Measurements from ENCODE around the gene PKNOX2. TPM values are rescaled to one million over a fixed set of nuclear protein-coding genes. Genes with fewer than 3 reads are reported as not detected.
"Not testable (repeated sequence)": the region's sequence is repeated elsewhere in the genome, so short reads cannot be mapped to it uniquely, and the experiment has no call there.

PKNOX2 gene
- total RNA-seq, 2 experiments from 2014 or later, result not detected

DNA sequence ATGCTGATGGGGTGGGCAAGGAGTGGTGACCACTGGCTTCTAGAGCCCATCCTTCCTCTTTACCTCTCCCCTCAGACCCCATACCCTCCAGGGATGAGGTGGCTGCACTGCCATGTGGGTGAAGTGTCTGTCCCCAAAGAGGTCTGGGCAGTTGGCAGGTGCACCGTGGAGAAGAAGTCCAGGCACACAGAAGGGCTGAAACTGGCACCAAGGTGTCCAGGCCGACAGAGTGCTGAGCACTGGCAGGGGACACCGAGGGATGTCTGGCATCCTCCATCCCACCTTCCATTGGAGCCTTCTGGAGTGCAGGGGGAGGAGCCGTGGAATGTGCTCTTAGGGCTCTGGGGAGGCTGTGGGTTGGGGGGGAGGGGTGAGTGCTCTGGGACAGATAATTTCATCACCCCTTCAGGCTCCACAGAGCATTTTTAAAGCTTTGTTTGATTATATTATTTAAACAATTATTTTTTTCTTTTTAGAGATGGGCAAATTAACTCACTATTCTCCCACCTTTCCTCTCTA is 37.9 kb downstream of the PKNOX2 start:
- no peak for DNase-seq
- POLR2A ChIA-PET, result no interaction called here
- no peaks in the 10 kb centered on the region for H3K4me1 Mint-ChIP-seq
- H3K9me3 Mint-ChIP-seq, result no peaks in the 10 kb centered on the region
- peaks cover 2% of the 10 kb centered on the region for H3K27me3 Mint-ChIP-seq
- H3K27ac Mint-ChIP-seq, result no peak overlapping the region
- no peaks in the 10 kb centered on the region for H3K36me3 Mint-ChIP-seq (ENCODE audit: low read depth)
- no peak overlapping the region for H3K4me3 Mint-ChIP-seq
- CTCF ChIA-PET, result no interaction called here

DNA sequence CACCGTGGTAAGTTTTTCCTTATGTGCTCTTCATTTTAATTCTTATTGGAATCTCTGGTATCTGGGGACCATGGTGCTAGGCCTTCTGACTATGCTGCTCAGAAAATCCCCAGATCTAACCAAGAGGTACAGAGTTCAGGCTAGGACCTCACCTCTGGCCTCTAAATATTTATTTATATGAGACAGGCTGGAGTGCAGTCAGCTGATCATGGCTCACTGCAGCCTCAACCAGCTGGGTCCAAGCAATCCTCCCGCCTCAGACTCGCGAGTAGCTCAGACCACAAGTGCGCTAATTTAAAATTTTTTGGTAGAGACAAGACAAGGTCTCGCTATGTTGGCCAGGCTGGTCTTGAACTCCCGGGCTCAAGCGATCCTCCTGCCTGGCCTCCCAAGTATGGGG is 38.4 kb downstream of the PKNOX2 start:
- Mint-ChIP-seq H3K27ac (no peak overlapping the region), H3K27me3 (peaks cover 2% of the 10 kb centered on the region), H3K4me3 (no peak overlapping the region), H3K4me1 (no peaks in the 10 kb centered on the region), H3K36me3 (ENCODE audit: low read depth) (no peaks in the 10 kb centered on the region), H3K9me3 (no peaks in the 10 kb centered on the region)
- POLR2A ChIA-PET, result no interaction called here
- CTCF ChIA-PET, result no interaction called here
- DNase-seq, result no peak

- CTCF ChIA-PET, result no interaction called here
- DNase-seq, result no peak
- H3K4me1 Mint-ChIP-seq, result no peaks in the 10 kb centered on the region
- H3K27me3 Mint-ChIP-seq, result peaks cover 3% of the 10 kb centered on the region
- POLR2A ChIA-PET, result no interaction called here
- H3K9me3 Mint-ChIP-seq, result no peaks in the 10 kb centered on the region
- H3K27ac Mint-ChIP-seq, result no peak overlapping the region
- no peaks in the 10 kb centered on the region for H3K36me3 Mint-ChIP-seq (ENCODE audit: low read depth)
- H3K4me3 Mint-ChIP-seq, result no peak overlapping the region
These were observed 43.4 kb downstream of the PKNOX2 start for GRCh38 chr11:125207866-125208425.

GRCh38 chr11:125210066-125210465 is 45.5 kb downstream of the PKNOX2 start:
- H3K4me3 Mint-ChIP-seq, result no peak overlapping the region
- no peaks in the 10 kb centered on the region for H3K36me3 Mint-ChIP-seq (ENCODE audit: low read depth)
- H3K4me1 Mint-ChIP-seq, result no peaks in the 10 kb centered on the region
- ChIA-PET POLR2A (no interaction called here), CTCF (no interaction called here)
- H3K9me3 Mint-ChIP-seq, result no peaks in the 10 kb centered on the region
- no peak overlapping the region for H3K27ac Mint-ChIP-seq
- no peak for DNase-seq
- H3K27me3 Mint-ChIP-seq, result peaks cover 7% of the 10 kb centered on the region

DNA sequence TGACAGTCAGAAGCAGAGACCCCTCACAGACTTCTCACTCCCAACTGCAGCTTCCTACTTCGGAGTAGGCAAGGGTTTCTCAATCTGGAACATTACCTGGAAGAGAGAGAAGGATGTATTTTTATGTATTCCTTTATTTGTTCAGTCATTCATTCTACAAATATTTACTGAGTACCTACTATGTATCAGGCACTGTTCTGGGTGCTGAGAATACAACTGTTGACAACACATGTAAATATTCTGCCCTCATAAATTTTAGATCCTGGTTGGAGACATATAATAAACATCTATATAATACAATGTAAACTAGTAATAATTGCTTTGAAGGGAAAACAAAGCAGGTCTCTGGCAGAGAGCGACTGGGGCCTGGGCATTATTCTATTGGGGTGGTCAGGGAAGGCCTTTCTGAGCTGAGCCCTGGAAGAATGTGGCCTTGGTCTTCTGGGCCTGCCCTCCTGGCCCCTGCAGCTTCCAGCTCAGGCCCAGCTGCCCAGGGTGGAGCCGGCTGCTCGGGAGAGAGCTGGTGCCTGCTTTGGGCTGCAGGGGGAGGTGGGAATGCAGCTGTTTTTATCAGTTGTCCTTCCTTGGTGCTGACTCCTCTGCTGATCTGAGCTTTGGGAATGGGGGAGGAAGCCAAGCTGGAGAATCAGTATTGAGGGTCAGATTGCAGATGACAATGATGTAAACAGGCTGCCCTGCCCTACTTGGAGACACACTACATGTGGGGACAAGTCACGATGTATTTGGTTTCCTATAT is 46.8 kb downstream of the PKNOX2 start:
- DNase-seq, result no peak
- no peaks in the 10 kb centered on the region for H3K4me1 Mint-ChIP-seq
- H3K27ac Mint-ChIP-seq, result no peak overlapping the region
- ChIA-PET CTCF (no interaction called here), POLR2A (no interaction called here)
- H3K36me3 Mint-ChIP-seq (ENCODE audit: low read depth), result no peaks in the 10 kb centered on the region
- H3K9me3 Mint-ChIP-seq, result no peaks in the 10 kb centered on the region
- no peak overlapping the region for H3K4me3 Mint-ChIP-seq
- peaks cover 7% of the 10 kb centered on the region for H3K27me3 Mint-ChIP-seq

- Mint-ChIP-seq H3K4me1 (no peaks in the 10 kb centered on the region), H3K27me3 (peaks cover 5% of the 10 kb centered on the region), H3K9me3 (no peaks in the 10 kb centered on the region), H3K36me3 (ENCODE audit: low read depth) (no peaks in the 10 kb centered on the region), H3K4me3 (no peak overlapping the region), H3K27ac (no peak overlapping the region)
- POLR2A ChIA-PET, result no interaction called here
- CTCF ChIA-PET, result no interaction called here
- DNase-seq, result no peak
These were observed 47.4 kb downstream of the PKNOX2 start for GRCh38 chr11:125211948-125212340.

- ChIA-PET CTCF (no interaction called here), POLR2A (no interaction called here)
- H3K4me3 Mint-ChIP-seq, result no peak overlapping the region
- H3K4me1 Mint-ChIP-seq, result no peaks in the 10 kb centered on the region
- H3K27ac Mint-ChIP-seq, result no peak overlapping the region
- no peak for DNase-seq
- no peaks in the 10 kb centered on the region for H3K36me3 Mint-ChIP-seq (ENCODE audit: low read depth)
- H3K27me3 Mint-ChIP-seq, result peaks cover 11% of the 10 kb centered on the region
- H3K9me3 Mint-ChIP-seq, result no peaks in the 10 kb centered on the region
These were observed 50.3 kb downstream of the PKNOX2 start for GRCh38 chr11:125214601-125215565.

GRCh38 chr11:125215976-125216375 is 51.4 kb downstream of the PKNOX2 start:
- DNase-seq, result no peak
- POLR2A ChIA-PET, result no interaction called here
- H3K4me1 Mint-ChIP-seq, result no peaks in the 10 kb centered on the region
- H3K36me3 Mint-ChIP-seq (ENCODE audit: low read depth), result no peaks in the 10 kb centered on the region
- no peaks in the 10 kb centered on the region for H3K9me3 Mint-ChIP-seq
- CTCF ChIA-PET, result no interaction called here
- H3K4me3 Mint-ChIP-seq, result no peak overlapping the region
- H3K27ac Mint-ChIP-seq, result no peak overlapping the region
- H3K27me3 Mint-ChIP-seq, result peaks cover 11% of the 10 kb centered on the region

DNA sequence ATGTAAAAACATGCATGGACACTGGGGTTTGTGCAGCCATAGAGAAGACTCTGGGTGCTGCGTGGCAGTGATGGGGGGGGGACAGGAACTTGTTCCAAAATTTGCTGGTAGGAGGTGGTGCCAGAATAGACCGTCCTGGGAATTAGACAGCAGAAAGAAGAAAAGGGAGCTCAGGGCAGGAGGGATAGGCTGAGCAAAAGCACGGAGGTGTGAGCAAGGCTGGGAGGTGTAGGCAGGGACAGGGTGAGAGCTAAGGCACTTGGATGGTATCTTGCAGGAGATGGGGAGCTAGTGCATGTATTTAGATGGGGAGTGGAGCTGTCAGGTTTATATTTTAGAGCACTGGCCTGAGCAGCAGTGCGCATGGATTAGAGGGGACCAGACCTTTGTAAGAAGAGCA is 53.8 kb downstream of the PKNOX2 start:
- POLR2A ChIA-PET, result no interaction called here
- Mint-ChIP-seq H3K9me3 (no peaks in the 10 kb centered on the region), H3K4me1 (no peaks in the 10 kb centered on the region), H3K27me3 (peaks cover 9% of the 10 kb centered on the region), H3K27ac (no peak overlapping the region), H3K36me3 (ENCODE audit: low read depth) (no peaks in the 10 kb centered on the region), H3K4me3 (no peak overlapping the region)
- CTCF ChIA-PET, result no interaction called here
- DNase-seq, result no peak

GRCh38 chr11:125221461-125221860 is 56.9 kb downstream of the PKNOX2 start:
- CTCF ChIA-PET, result no interaction called here
- H3K27me3 Mint-ChIP-seq, result peaks cover 6% of the 10 kb centered on the region

GRCh38 chr11:125222494-125222893 is 57.9 kb downstream of the PKNOX2 start:
- H3K27ac Mint-ChIP-seq, result no peak overlapping the region
- no peaks in the 10 kb centered on the region for H3K36me3 Mint-ChIP-seq (ENCODE audit: low read depth)
- CTCF ChIA-PET, result no interaction called here

More at GRCh38 chr11:125221461-125221860, 56.9 kb downstream of the PKNOX2 start:
- Mint-ChIP-seq H3K27ac (no peak overlapping the region), H3K36me3 (ENCODE audit: low read depth) (no peaks in the 10 kb centered on the region), H3K9me3 (no peaks in the 10 kb centered on the region), H3K4me3 (no peak overlapping the region), H3K4me1 (no peaks in the 10 kb centered on the region)
- POLR2A ChIA-PET, result no interaction called here
- DNase-seq, result no peak

GRCh38 chr11:125223161-125223560 is 58.6 kb downstream of the PKNOX2 start:
- H3K4me3 Mint-ChIP-seq; CTCF ChIA-PET; DNase-seq; H3K36me3 Mint-ChIP-seq (ENCODE audit: low read depth); POLR2A ChIA-PET; H3K27me3 Mint-ChIP-seq; H3K27ac Mint-ChIP-seq; H3K4me1 Mint-ChIP-seq; H3K9me3 Mint-ChIP-seq: not testable (repeated sequence)

More at GRCh38 chr11:125222494-125222893, 57.9 kb downstream of the PKNOX2 start:
- Mint-ChIP-seq H3K9me3 (no peaks in the 10 kb centered on the region), H3K27me3 (peaks cover 3% of the 10 kb centered on the region), H3K4me1 (no peaks in the 10 kb centered on the region), H3K4me3 (no peak overlapping the region)
- POLR2A ChIA-PET, result no interaction called here
- DNase-seq, result no peak

- no peak overlapping the region for H3K27ac Mint-ChIP-seq
- no peaks in the 10 kb centered on the region for H3K27me3 Mint-ChIP-seq
- H3K36me3 Mint-ChIP-seq (ENCODE audit: low read depth), result no peaks in the 10 kb centered on the region
- no peaks in the 10 kb centered on the region for H3K4me1 Mint-ChIP-seq
- no peak overlapping the region for H3K4me3 Mint-ChIP-seq
- CTCF ChIA-PET, result no interaction called here
- POLR2A ChIA-PET, result no interaction called here
- no peak for DNase-seq
- H3K9me3 Mint-ChIP-seq, result no peaks in the 10 kb centered on the region
These were observed 59.4 kb downstream of the PKNOX2 start for GRCh38 chr11:125223901-125224361.
